DND-41 (cell line): ENCODE results near the gene SUPT20H.

Experiments
- EZH2 ChIP-seq: IDR thresholded peaks from 3 replicates; pipeline ENCODE4 v1.6.1; 2012; ENCODE audit warnings: borderline replicate concordance, low read depth, mild to moderate bottlenecking, moderate library complexity, low read length, inconsistent platforms; ENCODE audit not compliant: severe bottlenecking
- TF ChIP-seq, protein P1 (sequence below): IDR thresholded peaks from 2 replicates; pipeline ENCODE4 v1.5.1; 2012; ENCODE audit warnings: borderline replicate concordance, low read length, moderate library complexity, mild to moderate bottlenecking; ENCODE audit not compliant: poor library complexity, severe bottlenecking; ENCODE audit errors: extremely low read depth

DNA sequence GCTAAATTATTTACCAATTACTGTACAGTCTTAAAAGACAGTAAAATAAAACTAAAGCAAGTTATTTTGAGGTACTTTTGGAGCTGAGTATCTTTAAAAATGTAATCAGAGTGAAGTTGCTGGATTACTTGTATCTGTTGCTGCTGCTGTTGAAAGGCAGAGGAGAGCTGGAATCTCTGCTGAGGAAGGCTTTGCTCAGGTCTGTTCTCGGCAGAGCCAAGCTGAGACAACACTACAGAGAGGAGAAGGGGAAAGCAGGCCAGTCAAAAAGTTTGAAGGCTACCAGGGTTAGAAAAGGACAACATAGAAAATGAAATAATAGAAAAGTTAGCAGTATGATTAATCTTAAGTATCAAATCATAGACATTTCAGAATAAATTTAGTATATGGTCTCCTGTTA is 49.1 kb downstream of the SUPT20H start:
- TF ChIP-seq, protein P1, sequence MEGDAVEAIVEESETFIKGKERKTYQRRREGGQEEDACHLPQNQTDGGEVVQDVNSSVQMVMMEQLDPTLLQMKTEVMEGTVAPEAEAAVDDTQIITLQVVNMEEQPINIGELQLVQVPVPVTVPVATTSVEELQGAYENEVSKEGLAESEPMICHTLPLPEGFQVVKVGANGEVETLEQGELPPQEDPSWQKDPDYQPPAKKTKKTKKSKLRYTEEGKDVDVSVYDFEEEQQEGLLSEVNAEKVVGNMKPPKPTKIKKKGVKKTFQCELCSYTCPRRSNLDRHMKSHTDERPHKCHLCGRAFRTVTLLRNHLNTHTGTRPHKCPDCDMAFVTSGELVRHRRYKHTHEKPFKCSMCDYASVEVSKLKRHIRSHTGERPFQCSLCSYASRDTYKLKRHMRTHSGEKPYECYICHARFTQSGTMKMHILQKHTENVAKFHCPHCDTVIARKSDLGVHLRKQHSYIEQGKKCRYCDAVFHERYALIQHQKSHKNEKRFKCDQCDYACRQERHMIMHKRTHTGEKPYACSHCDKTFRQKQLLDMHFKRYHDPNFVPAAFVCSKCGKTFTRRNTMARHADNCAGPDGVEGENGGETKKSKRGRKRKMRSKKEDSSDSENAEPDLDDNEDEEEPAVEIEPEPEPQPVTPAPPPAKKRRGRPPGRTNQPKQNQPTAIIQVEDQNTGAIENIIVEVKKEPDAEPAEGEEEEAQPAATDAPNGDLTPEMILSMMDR = no peak
- TF ChIP-seq EZH2 = no peak
